CD4-positive, alpha-beta T cell treated with Interleukin-12 subunit alpha and Interleukin-12 subunit beta, for 1 hour (primary cell): Measurements from ENCODE around the gene ANKZF1.
"Not testable (repeated sequence)": the region's sequence is repeated elsewhere in the genome, so short reads cannot be mapped to it uniquely, and the experiment has no call there.

Experiments used
- DNase-seq: peaks from one replicate; pipeline ENCODE4 v3.0.0-alpha.2; 2020

Gene ANKZF1, protein sequence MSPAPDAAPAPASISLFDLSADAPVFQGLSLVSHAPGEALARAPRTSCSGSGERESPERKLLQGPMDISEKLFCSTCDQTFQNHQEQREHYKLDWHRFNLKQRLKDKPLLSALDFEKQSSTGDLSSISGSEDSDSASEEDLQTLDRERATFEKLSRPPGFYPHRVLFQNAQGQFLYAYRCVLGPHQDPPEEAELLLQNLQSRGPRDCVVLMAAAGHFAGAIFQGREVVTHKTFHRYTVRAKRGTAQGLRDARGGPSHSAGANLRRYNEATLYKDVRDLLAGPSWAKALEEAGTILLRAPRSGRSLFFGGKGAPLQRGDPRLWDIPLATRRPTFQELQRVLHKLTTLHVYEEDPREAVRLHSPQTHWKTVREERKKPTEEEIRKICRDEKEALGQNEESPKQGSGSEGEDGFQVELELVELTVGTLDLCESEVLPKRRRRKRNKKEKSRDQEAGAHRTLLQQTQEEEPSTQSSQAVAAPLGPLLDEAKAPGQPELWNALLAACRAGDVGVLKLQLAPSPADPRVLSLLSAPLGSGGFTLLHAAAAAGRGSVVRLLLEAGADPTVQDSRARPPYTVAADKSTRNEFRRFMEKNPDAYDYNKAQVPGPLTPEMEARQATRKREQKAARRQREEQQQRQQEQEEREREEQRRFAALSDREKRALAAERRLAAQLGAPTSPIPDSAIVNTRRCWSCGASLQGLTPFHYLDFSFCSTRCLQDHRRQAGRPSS

GRCh38 chr2:219229305-219230058 is at the start of gene ANKZF1, which contains the start of gene ATG9A:
Gene ANKZF1 (plus strand): TSS chr2:219229806. CDS start chr2:219230258, 452 bp downstream.
Gene ATG9A (minus strand): TSS chr2:219229636. CDS start chr2:219228024, 1,612 bp downstream.
- DNase-seq, result peak; percentile 99

- DNase-seq, result no peak
These were observed 48.6 kb upstream of the ANKZF1 start for GRCh38 chr2:219180961-219181360.

- no peak for DNase-seq
These were observed 48.1 kb upstream of the ANKZF1 start for GRCh38 chr2:219181531-219181930.

- DNase-seq, result no peak
These were observed 47.1 kb upstream of the ANKZF1 start for GRCh38 chr2:219182331-219183150.

- DNase-seq, result no peak
These were observed 46.3 kb upstream of the ANKZF1 start for GRCh38 chr2:219183151-219183772.

- DNase-seq, result no peak
These were observed 45.5 kb upstream of the ANKZF1 start for GRCh38 chr2:219184121-219184520.

GRCh38 chr2:219186754-219187456 is 42.7 kb upstream of the ANKZF1 start:
- DNase-seq, result no peak

GRCh38 chr2:219197388-219197787 is 32.2 kb upstream of the ANKZF1 start:
- DNase-seq, result no peak

GRCh38 chr2:219198974-219199373 is 30.6 kb upstream of the ANKZF1 start:
- no peak for DNase-seq

- DNase-seq, result no peak
These were observed 30.0 kb upstream of the ANKZF1 start for GRCh38 chr2:219199470-219200211.

- DNase-seq, result peak; percentile 60
These were observed 28.9 kb upstream of the ANKZF1 start for GRCh38 chr2:219200502-219201326.

DNA sequence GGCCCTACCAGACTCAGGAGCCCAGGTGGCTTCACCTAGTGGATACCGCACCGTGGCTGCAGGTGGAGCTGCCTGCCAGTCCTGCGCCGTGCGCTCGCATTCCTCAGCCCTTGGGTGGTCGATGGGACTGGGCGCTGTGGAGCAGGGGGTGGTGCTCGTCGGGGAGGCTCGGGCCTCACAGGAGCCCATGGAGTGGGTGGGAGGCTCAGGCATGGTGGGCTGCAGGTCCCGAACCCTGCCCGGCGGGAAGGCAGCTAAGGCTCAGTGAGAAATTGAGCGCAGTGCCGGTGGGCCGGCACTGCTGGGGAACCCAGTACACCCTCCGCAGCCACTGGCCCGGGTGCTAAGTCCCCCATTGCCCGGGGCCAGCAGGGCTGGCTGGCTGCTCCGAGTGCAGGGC is 28.3 kb upstream of the ANKZF1 start:
- not testable (repeated sequence) for DNase-seq

GRCh38 chr2:219204425-219205164 is 25.0 kb upstream of the ANKZF1 start:
- DNase-seq, result no peak

DNA sequence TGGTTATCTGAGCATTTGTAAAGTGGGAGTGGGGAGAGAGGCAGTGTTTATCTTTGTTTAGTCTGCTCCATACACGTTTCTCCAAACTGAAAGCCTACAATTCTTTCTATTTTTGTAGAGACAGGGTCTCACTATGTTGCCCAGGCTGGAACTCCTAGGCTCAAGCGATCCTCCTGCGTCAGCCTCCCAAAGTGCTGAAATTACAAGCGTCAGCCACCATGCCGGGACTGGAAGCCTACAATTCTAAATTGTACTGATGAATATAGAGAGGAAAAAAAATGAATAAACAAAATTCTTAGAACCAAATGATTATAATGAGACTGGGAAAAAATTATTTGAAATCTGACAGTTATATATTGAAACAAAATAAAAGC is 24.5 kb upstream of the ANKZF1 start:
- DNase-seq, result no peak

- DNase-seq, result no peak
These were observed 23.7 kb upstream of the ANKZF1 start for GRCh38 chr2:219205981-219206327.

GRCh38 chr2:219206328-219207133 is 23.1 kb upstream of the ANKZF1 start, which contains the start of gene ZFAND2B:
Gene ZFAND2B (plus strand): TSS chr2:219206782. CDS start chr2:219206988, 206 bp downstream.
- peak; percentile 96 for DNase-seq

- DNase-seq, result no peak
These were observed 22.3 kb upstream of the ANKZF1 start for GRCh38 chr2:219207134-219207883.
